K562 (cell line): ENCODE data around the gene PAIP2. TPM values are rescaled to one million over a fixed set of nuclear protein-coding genes. Genes with fewer than 3 reads are reported as not detected.

ENCODE experiments used
- ATAC-seq: fragments of 200-7000 bp; cut with Tn5 transposase; 3 replicates; pipeline ENCODE4 v1.9.1; 2020; ENCODE audit warnings: moderate library complexity
- BruUV-seq: library from RNA; stranded (reverse); fragments of 400-500 nt; replicated peaks from 2 replicates; lab custom pipeline; 2021; lab: Mats Ljungman, UMichigan
- CTCF ChIA-PET: fragments of 300-600 bp; formaldehyde crosslinking; extraction: SDS; loops from one replicate; lab custom pipeline; 2021; ENCODE audit warnings: low intra/inter-chr PET ratio; lab: Yijun Ruan, JAX
- POLR2A ChIA-PET: fragments of 300-600, 350-650 bp; sonication (Branson Sonifier 250); formaldehyde crosslinking; extraction: SDS; loops from one replicate; lab custom pipeline; 2021; ENCODE audit warnings: antibody characterized with exemption, inconsistent platforms; lab: Yijun Ruan, JAX
- DNase-seq, 4 experiments: peaks; one replicate each; pipeline versions ENCODE4 v3.0.0 to v3.0.0-alpha.2; 2011 to 2018; ENCODE audit warnings: low spot score in 3 of 4, mixed read lengths in 3 of 4; ENCODE audit errors: extremely low read depth in 1 of 4
- FAIRE-seq: peaks from 2 replicates; lab custom pipeline; 2011; peaks lifted over from hg19 to GRCh38; lab: Jason Lieb, UNC
- H2AFZ ChIP-seq: 2 replicates; pipeline ENCODE4 v1.6.0; 2011; ENCODE audit warnings: low read depth, low read length, control low read depth, inconsistent platforms
- H3K27ac ChIP-seq: fragments of 200-600 bp; 3 replicates; pipeline ENCODE4 v1.8.0; 2011; ENCODE audit warnings: low read depth, mild to moderate bottlenecking, control low read depth, inconsistent platforms, low read length, moderate library complexity, mixed read lengths; ENCODE audit errors: extremely low read depth
- H3K27me3 ChIP-seq, 2 experiments: fragments of 300-600 bp in 1 of 2; 2 replicates in 1 of 2; 3 replicates in 1 of 2; pipeline versions ENCODE4 v1.6.0 to v1.8.0; 2011; ENCODE audit warnings: inconsistent platforms in 2 of 2, low read length in 2 of 2, mild to moderate bottlenecking in 1 of 2, mixed read lengths in 1 of 2, moderate library complexity in 1 of 2; ENCODE audit not compliant: control insufficient read depth in 2 of 2, insufficient read depth in 2 of 2
- H3K36me3 ChIP-seq: fragments of 300-600 bp; 3 replicates; pipeline ENCODE4 v1.8.0; 2011; ENCODE audit warnings: mild to moderate bottlenecking, low read length, inconsistent platforms; ENCODE audit not compliant: control insufficient read depth, insufficient read depth
- H3K4me1 ChIP-seq, 2 experiments: fragments of 200-600 bp in 1 of 2; replicated peaks in 1 of 2; 2 replicates in 1 of 2; 3 replicates in 1 of 2; pipeline versions ENCODE4 v1.5.1 to v1.8.0; 2011; ENCODE audit warnings: inconsistent platforms in 2 of 2, low read length in 2 of 2, mild to moderate bottlenecking in 1 of 2, mixed read lengths in 1 of 2, moderate library complexity in 1 of 2; ENCODE audit not compliant: control insufficient read depth in 2 of 2, insufficient read depth in 2 of 2
- H3K4me2 ChIP-seq: 2 replicates; pipeline ENCODE4 v1.6.1; 2011; ENCODE audit warnings: low read length, control low read depth, inconsistent platforms, mixed read lengths; ENCODE audit not compliant: insufficient read depth
- H3K4me3 ChIP-seq: fragments of 200-600 bp; sonication (generic), shearing (Covaris generic); 2 replicates; pipeline ENCODE4 v1.5.1; 2016; ENCODE audit warnings: control low read depth, inconsistent platforms
- H3K79me2 ChIP-seq: fragments of 200-600 bp; 3 replicates; pipeline ENCODE4 v1.8.0; 2011; ENCODE audit warnings: low read length, inconsistent platforms; ENCODE audit not compliant: control insufficient read depth, insufficient read depth
- H3K9ac ChIP-seq, 2 experiments: 2 replicates each; pipeline versions ENCODE4 v1.6.0 to v1.6.1; 2011; ENCODE audit warnings: low read depth in 2 of 2, low read length in 2 of 2, control low read depth in 1 of 2, inconsistent platforms in 1 of 2, mild to moderate bottlenecking in 1 of 2, mixed read lengths in 1 of 2; ENCODE audit not compliant: insufficient read depth in 1 of 2
- H3K9me1 ChIP-seq: one replicate; pipeline ENCODE4 v1.6.0; 2011; ENCODE audit warnings: inconsistent platforms, mild to moderate bottlenecking, low read length, moderate library complexity; ENCODE audit not compliant: control insufficient read depth, insufficient read depth
- H3K9me3 ChIP-seq: replicated peaks from 2 replicates; pipeline ENCODE4 v1.5.1; 2011; ENCODE audit warnings: low read depth, low read length, inconsistent platforms; ENCODE audit not compliant: control insufficient read depth, insufficient read depth
- H4K20me1 ChIP-seq: replicated peaks from 2 replicates; pipeline ENCODE4 v1.6.1; 2011; ENCODE audit warnings: low read length, inconsistent platforms, mixed read lengths; ENCODE audit not compliant: control insufficient read depth, insufficient read depth
- ETV6 ChIP-seq, 3 experiments: fragments of 150-350 bp in 1 of 3; sonication (generic) in 1 of 3; formaldehyde crosslinking in 1 of 3; IDR thresholded peaks; 2 replicates each; pipeline versions ENCODE4 v1.6.1 to v1.8.0; 2014 to 2022; ENCODE audit warnings: borderline replicate concordance in 2 of 3, low read depth in 2 of 3, antibody characterized with exemption in 1 of 3, low read length in 1 of 3, mild to moderate bottlenecking in 1 of 3, missing genetic modification reagents in 1 of 3
- MAFK ChIP-seq: IDR thresholded peaks from 2 replicates; pipeline ENCODE4 v1.6.1; 2011; ENCODE audit warnings: low read length, improper control_type of control experiment
- SMAD4 ChIP-seq: fragments of 250-450 bp; sonication (Bioruptor Pico); conservative IDR thresholded peaks from 2 replicates; pipeline ENCODE4 v1.8.0; 2021; ENCODE audit warnings: inconsistent platforms, mild to moderate bottlenecking, moderate library complexity
- ZBTB11 ChIP-seq, 3 experiments: fragments of 200-800 bp in 1 of 3; fragments of 250-450 bp in 1 of 3; fragments of 450-650 bp in 1 of 3; sonication (Bioruptor Pico) in 1 of 3; sonication (Bioruptor generic) in 1 of 3; formaldehyde crosslinking in 1 of 3; IDR thresholded peaks; 2 replicates each; pipeline versions ENCODE4 v1.6.1 to v1.8.0; 2016 to 2022; ENCODE audit warnings: mild to moderate bottlenecking in 2 of 3, missing genetic modification characterization in 2 of 3, missing compliant biosample characterization in 1 of 3, moderate library complexity in 1 of 3
- ZNF175 ChIP-seq: fragments of 200-800 bp; sonication (Bioruptor generic); IDR thresholded peaks from 2 replicates; pipeline ENCODE4 v1.6.1; 2016; ENCODE audit warnings: low read depth, mild to moderate bottlenecking, missing genetic modification characterization, missing compliant biosample characterization
- ZNF3 ChIP-seq: fragments of 250-450 bp; sonication (Bioruptor Pico); IDR thresholded peaks from 2 replicates; pipeline ENCODE4 v1.5.0; 2021; ENCODE audit warnings: mild to moderate bottlenecking, moderate library complexity
- ZNF507 ChIP-seq: conservative IDR thresholded peaks from 2 replicates; pipeline ENCODE4 v1.6.1; 2017; ENCODE audit warnings: missing genetic modification characterization, missing compliant biosample characterization
- WGBS: fragments of 100-300 bp; shearing (Covaris generic); methylation state at CpG from one replicate; pipeline ENCODE4 v1.1.6; 2016; ENCODE audit warnings: low coverage, mixed read lengths; ENCODE audit not compliant: insufficient coverage; ENCODE audit errors: missing lambda C conversion rate; 5-methylcytosine and 5-hydroxymethylcytosine counted together
- in situ Hi-C: fragments of 300-500 bp; cut with MboI; formaldehyde crosslinking; loops from 4 replicates; pipeline ENCODE4 v1.15.0; 2018; ENCODE audit warnings: inconsistent platforms, mixed read lengths
- intact Hi-C: fragments of 100-400 bp; cut with micrococcal nuclease; formaldehyde crosslinking; loops from 2 replicates; pipeline ENCODE4 v1.14.2; 2022
- polyA plus RNA-seq, 8 experiments: library from polyadenylated mRNA; depleted of rRNA in 4 of 8; stranded (reverse) in 5 of 8; unstranded in 3 of 8; fragments of >200 nt; fragmentation: Nextera tagmentation in 2 of 8; fragmentation: Illumina TruSeq in 1 of 8; extraction: Ambion mirVana in 2 of 8; extraction: Trizol in 1 of 8; gene quantifications; 2 replicates each; pipeline versions ENCODE4 v1.2.1 to v1.2.3, GENCODE V29; 2011 to 2014; ENCODE audit warnings: inconsistent platforms in 1 of 8, missing spikeins in 1 of 8
- total RNA-seq, 7 experiments: library from RNA; depleted of rRNA in 6 of 7; stranded (reverse); fragments of >200 nt in 6 of 7; fragmentation: Illumina TruSeq in 2 of 7; extraction: Trizol in 2 of 7; gene quantifications; 2 replicates each; pipeline versions ENCODE4 v1.2.1 to v1.2.3, GENCODE V29; 2011 to 2021; ENCODE audit warnings: low replicate concordance in 1 of 7

Gene PAIP2
- total and polyA plus RNA-seq, 9 of the 15 experiments (the other 6 are each of a cell fraction or from before 2014, with no cell fraction given), result 78.3 to 187 (median 128) TPM

GRCh38 chr5:139410993-139411828, 69.6 kb downstream of the PAIP2 start:
- no peaks in the 10 kb centered on the region for H3K9me1 ChIP-seq
- H2AFZ ChIP-seq, result no peak overlapping the region
- 35% methylated on average over 15 of the region's 17 CpGs for WGBS
- no peaks in the 10 kb centered on the region for H3K9me3 ChIP-seq
- H3K36me3 ChIP-seq, result no peaks in the 10 kb centered on the region
- H3K27ac ChIP-seq, result no peak overlapping the region
- no peak overlapping the region for H3K4me2 ChIP-seq
- DNase-seq, result no peak
- no peaks in the 10 kb centered on the region for H3K79me2 ChIP-seq
- no peaks in the 10 kb centered on the region for H4K20me1 ChIP-seq
- ChIA-PET POLR2A (interaction anchor here (0.6 to 1.8 kb wide), 7 partner anchors 10 to 102 kb away, joined by 3 to 5 read pairs (median 4); no protein-coding TSS in a partner anchor), CTCF (no interaction called here)
- no peaks in the 10 kb centered on the region for H3K27me3 ChIP-seq
- intact Hi-C loops, result no loop called here
- BruUV-seq, result no TSS peak
- no peak overlapping the region for H3K4me3 ChIP-seq
- H3K4me1 ChIP-seq, result peaks cover 4 to 18% of the 10 kb centered on the region in 2 experiments
- no peak for TF ChIP-seq ZNF507 (tag)
- in situ Hi-C loops, result loop anchor here (10.0 kb wide), 1 partner anchor 354 kb away; no protein-coding TSS in a partner anchor
- ATAC-seq, result no peak
- peak overlapping the region in 1 of 2 experiments; percentile 37; a peak in 1 of 4 replicates for H3K9ac ChIP-seq
- FAIRE-seq, result no peak

- no TSS peak for BruUV-seq
- Histone ChIP-seq H3K36me3 (no peaks in the 10 kb centered on the region), H3K4me3 (no peak overlapping the region), H3K9me3 (no peaks in the 10 kb centered on the region), H3K4me2 (no peak overlapping the region), H4K20me1 (no peaks in the 10 kb centered on the region), H3K79me2 (no peaks in the 10 kb centered on the region), H3K27ac (no peak overlapping the region), H3K9ac (no peak overlapping the region), H3K9me1 (no peaks in the 10 kb centered on the region), H3K27me3 (no peaks in the 10 kb centered on the region), H3K4me1 (peaks cover 4 to 13% of the 10 kb centered on the region in 2 experiments), H2AFZ (no peak overlapping the region)
- 82% methylated on average over 3 of the region's 6 CpGs for WGBS
- no peak for ATAC-seq
- intact Hi-C loops (no loop called here), in situ Hi-C loops (loop anchor here (10.0 kb wide), 1 partner anchor 352 kb away; no protein-coding TSS in a partner anchor)
- DNase-seq, result no peak
- ChIA-PET POLR2A (no interaction called here), CTCF (no interaction called here)
- no peak for FAIRE-seq
- TF ChIP-seq SMAD4 (CRISPR knock-in tag) (no peak), MAFK (no peak), ZNF175 (CRISPR knock-in tag) (no peak), ETV6 (IDR thresholded peaks at IDR 0.05; ENCODE audit: borderline replicate concordance in 1 of 2, low read depth in 2 of 2, low read length in 1 of 2) (no peak), ETV6 (CRISPR knock-in tag; IDR thresholded peaks at IDR 0.05; ENCODE audit: borderline replicate concordance) (no peak), ZBTB11 (CRISPR knock-in tag; IDR thresholded peaks at IDR 0.05) (no peak), ZNF3 (CRISPR knock-in tag) (no peak)
Measured at GRCh38 chr5:139413153-139413552, 71.5 kb downstream of the PAIP2 start.
